A549 (cell line): Measurements from ENCODE around the gene SORT1. TPM values are rescaled to one million over a fixed set of nuclear protein-coding genes. Genes with fewer than 3 reads are reported as not detected.
"Not testable (repeated sequence)": the region's sequence is repeated elsewhere in the genome, so short reads cannot be mapped to it uniquely, and the experiment has no call there.

Experiments used
- ATAC-seq, 2 experiments: fragments of 200-7000 bp in 1 of 2; fragments of >200 bp in 1 of 2; cut with Nextera tagmentation in 1 of 2; cut with Tn5 transposase in 1 of 2; 3 replicates each; pipeline versions ENCODE4 v1.8.0 to v1.9.1; 2018 to 2020; ENCODE audit warnings: mild to moderate bottlenecking in 1 of 2, moderate library complexity in 1 of 2
- CTCF ChIA-PET: fragments of 300-600 bp; sonication (Branson Sonifier 250); formaldehyde crosslinking; extraction: SDS; loops from one replicate; lab custom pipeline; 2021; ENCODE audit warnings: antibody characterized with exemption, inconsistent platforms; lab: Yijun Ruan, JAX
- POLR2A ChIA-PET: fragments of 350-600 bp; formaldehyde crosslinking; extraction: SDS; loops from one replicate; lab custom pipeline; 2021; ENCODE audit warnings: antibody characterized with exemption, inconsistent platforms; lab: Yijun Ruan, JAX
- DNase-seq, 2 experiments: peaks; one replicate each; pipeline versions ENCODE4 v3.0.0 to v3.0.0-alpha.2; 2011 to 2016; ENCODE audit warnings: low read depth in 1 of 2, low spot score in 1 of 2
- FAIRE-seq: peaks from 2 replicates; lab custom pipeline; 2011; peaks lifted over from hg19 to GRCh38; lab: Jason Lieb, UNC
- H3K27ac ChIP-seq, 2 experiments: fragments of >200 bp; sonication (Bioruptor Twin); formaldehyde crosslinking; 3 replicates each; pipeline ENCODE4 v1.5.1; 2016 to 2017
- H3K4me1 ChIP-seq: fragments of >200 bp; sonication (Bioruptor Twin); formaldehyde crosslinking; 3 replicates; pipeline ENCODE4 v1.6.1; 2016
- H3K4me2 ChIP-seq: fragments of >200 bp; sonication (Bioruptor Twin); formaldehyde crosslinking; 3 replicates; pipeline ENCODE4 v1.6.1; 2016
- H3K4me3 ChIP-seq: fragments of >200 bp; sonication (Bioruptor Twin); formaldehyde crosslinking; 3 replicates; pipeline ENCODE4 v1.5.1; 2016
- H3K9me3 ChIP-seq: fragments of >200 bp; sonication (Bioruptor Twin); formaldehyde crosslinking; 3 replicates; pipeline ENCODE4 v1.6.1; 2016
- CBX8 ChIP-seq: fragments of 200-600 bp; sonication (generic); IDR thresholded peaks from 2 replicates; pipeline ENCODE4 v1.6.1; 2016
- CHD2 ChIP-seq: fragments of 150-350 bp; IDR thresholded peaks from 2 replicates; pipeline ENCODE4 v1.6.1; 2014; ENCODE audit warnings: low read length; ENCODE audit not compliant: partially characterized antibody
- EHMT2 ChIP-seq: fragments of 200-600 bp; sonication (generic); IDR thresholded peaks from 2 replicates; pipeline ENCODE4 v1.6.1; 2016; ENCODE audit warnings: antibody characterized with exemption, low read depth, mild to moderate bottlenecking, moderate library complexity
- EP300 ChIP-seq, 2 experiments: fragments of >200 bp; sonication (Bioruptor Twin); formaldehyde crosslinking; IDR thresholded peaks; 2 replicates in 1 of 2; 3 replicates in 1 of 2; pipeline ENCODE4 v1.6.1; 2016 to 2017
- ESRRA ChIP-seq: fragments of 150-350 bp; IDR thresholded peaks from 2 replicates; pipeline ENCODE4 v1.6.1; 2014; ENCODE audit warnings: mild to moderate bottlenecking, low read length, borderline replicate concordance
- FOSB ChIP-seq: fragments of 250-450 bp; sonication (Bioruptor Pico); IDR thresholded peaks from 2 replicates; pipeline ENCODE4 v1.5.0; 2020; ENCODE audit warnings: mild to moderate bottlenecking, moderate library complexity
- FOSL2 ChIP-seq, 2 experiments: fragments of 450-650 bp in 1 of 2; fragments of >200 bp in 1 of 2; sonication (Bioruptor Twin) in 1 of 2; formaldehyde crosslinking; IDR thresholded peaks; 2 replicates each; pipeline versions ENCODE4 v1.5.0 to v1.6.1; 2016 to 2020; ENCODE audit warnings: mild to moderate bottlenecking in 1 of 2, moderate library complexity in 1 of 2
- FOXS1 ChIP-seq: fragments of 250-450 bp; sonication (Bioruptor Pico); IDR thresholded peaks from 2 replicates; pipeline ENCODE4 v1.5.0; 2020; ENCODE audit warnings: mild to moderate bottlenecking, moderate library complexity
- HEYL ChIP-seq: fragments of 250-450 bp; sonication (Bioruptor Pico); IDR thresholded peaks from 2 replicates; pipeline ENCODE4 v1.8.0; 2021; ENCODE audit warnings: mild to moderate bottlenecking, moderate library complexity
- HOXA7 ChIP-seq: fragments of 250-450 bp; sonication (Bioruptor Pico); IDR thresholded peaks from 2 replicates; pipeline ENCODE4 v1.5.0; 2020; ENCODE audit warnings: mild to moderate bottlenecking, moderate library complexity
- HOXB13 ChIP-seq: fragments of 250-450 bp; sonication (Bioruptor Pico); IDR thresholded peaks from 2 replicates; pipeline ENCODE4 v1.5.0; 2020; ENCODE audit warnings: low read depth, mild to moderate bottlenecking, moderate library complexity
- HOXB5 ChIP-seq: fragments of 250-450 bp; sonication (Bioruptor Pico); IDR thresholded peaks from 2 replicates; pipeline ENCODE4 v1.5.0; 2020; ENCODE audit warnings: mild to moderate bottlenecking, moderate library complexity
- JUN ChIP-seq, 2 experiments: fragments of >200 bp; sonication (Bioruptor Twin); formaldehyde crosslinking; IDR thresholded peaks; 2 replicates in 1 of 2; 3 replicates in 1 of 2; pipeline ENCODE4 v1.6.1; 2016 to 2017
- KDM5A ChIP-seq: fragments of 200-600 bp; sonication (generic); IDR thresholded peaks from 2 replicates; pipeline ENCODE4 v1.6.1; 2016; ENCODE audit warnings: antibody characterized with exemption, mild to moderate bottlenecking
- MAFK ChIP-seq: fragments of 450-650 bp; IDR thresholded peaks from 2 replicates; pipeline ENCODE4 v1.6.1; 2014; ENCODE audit not compliant: partially characterized antibody
- MYC ChIP-seq: IDR thresholded peaks from 2 replicates; pipeline ENCODE4 v1.6.1; 2012; ENCODE audit warnings: mild to moderate bottlenecking, inconsistent platforms, low read length, improper control_type of control experiment, borderline replicate concordance
- NFE2L2 ChIP-seq: fragments of 150-350 bp; conservative IDR thresholded peaks from 2 replicates; pipeline ENCODE4 v1.6.1; 2014; ENCODE audit warnings: low read length
- POLR2A ChIP-seq: IDR thresholded peaks from 2 replicates; pipeline ENCODE4 v1.6.1; 2012; ENCODE audit warnings: mild to moderate bottlenecking, low read length
- POLR2AphosphoS2 ChIP-seq: conservative IDR thresholded peaks from 2 replicates; pipeline ENCODE4 v1.6.1; 2012; ENCODE audit warnings: low read length, improper control_type of control experiment, inconsistent platforms
- RARB ChIP-seq: fragments of 250-450 bp; sonication (Bioruptor Pico); IDR thresholded peaks from 2 replicates; pipeline ENCODE4 v1.8.0; 2021; ENCODE audit warnings: mild to moderate bottlenecking, moderate library complexity
- RCOR1 ChIP-seq: fragments of 150-350 bp; IDR thresholded peaks from 2 replicates; pipeline ENCODE4 v1.6.1; 2014; ENCODE audit warnings: antibody characterized with exemption, low read length, low read depth
- RFX5 ChIP-seq: fragments of 450-650 bp; IDR thresholded peaks from 2 replicates; pipeline ENCODE4 v1.7.1; 2014; ENCODE audit warnings: antibody characterized with exemption, mild to moderate bottlenecking, moderate library complexity
- SMC3 ChIP-seq: fragments of >200 bp; sonication (Bioruptor Twin); formaldehyde crosslinking; IDR thresholded peaks from 3 replicates; pipeline ENCODE4 v1.6.1; 2018; ENCODE audit warnings: inconsistent platforms
- SREBF2 ChIP-seq: fragments of 450-650 bp; IDR thresholded peaks from 2 replicates; pipeline ENCODE4 v1.6.1; 2014; ENCODE audit warnings: mild to moderate bottlenecking, moderate library complexity
- TFCP2L1 ChIP-seq: fragments of 250-450 bp; sonication (Bioruptor Pico); IDR thresholded peaks from 2 replicates; pipeline ENCODE4 v1.5.0; 2021; ENCODE audit warnings: mild to moderate bottlenecking
- TP53 ChIP-seq: fragments of 250-450 bp; sonication (Bioruptor Pico); IDR thresholded peaks from 2 replicates; pipeline ENCODE4 v1.5.0; 2021; ENCODE audit warnings: mild to moderate bottlenecking, moderate library complexity
- ZNF302 ChIP-seq: fragments of 250-450 bp; sonication (Bioruptor Pico); IDR thresholded peaks from 2 replicates; pipeline ENCODE4 v1.9.0; 2021; ENCODE audit warnings: inconsistent platforms, mild to moderate bottlenecking, moderate library complexity
- WGBS: methylation state at CpG from one replicate; pipeline ENCODE4 v1.1.6; 2017; ENCODE audit errors: missing lambda C conversion rate; 5-methylcytosine and 5-hydroxymethylcytosine counted together
- polyA plus RNA-seq, 4 experiments: library from polyadenylated mRNA; depleted of rRNA in 3 of 4; stranded (reverse); fragments of >200 nt; fragmentation: RNase III in 1 of 4; extraction: RNeasy Plus Mini Kit Qiagen cat#74134 plus additional on column Dnase treatment in 1 of 4; gene quantifications; 2 replicates in 3 of 4; 3 replicates in 1 of 4; pipeline ENCODE4 v1.2.3, GENCODE V29; 2011 to 2017
- TF ChIP-seq, protein P1 (sequence below): fragments of >200 bp; sonication (Bioruptor Twin); formaldehyde crosslinking; IDR thresholded peaks from 2 replicates; pipeline ENCODE4 v1.6.1; 2016
- TF ChIP-seq, protein P2 (sequence below): IDR thresholded peaks from 2 replicates; pipeline ENCODE4 v1.6.1; 2012
- TF ChIP-seq, protein P3 (sequence below): IDR thresholded peaks from 2 replicates; pipeline ENCODE4 v1.6.1; 2012
- TF ChIP-seq, protein P4 (sequence below): fragments of 150-350 bp; IDR thresholded peaks from 2 replicates; pipeline ENCODE4 v1.6.1; 2014; ENCODE audit warnings: low read depth, mild to moderate bottlenecking, low read length

The SORT1 gene
- polyA plus RNA-seq, 2 of the 4 experiments (the other 2 are of a cell fraction): 6.0 to 14.7 TPM

DNA sequence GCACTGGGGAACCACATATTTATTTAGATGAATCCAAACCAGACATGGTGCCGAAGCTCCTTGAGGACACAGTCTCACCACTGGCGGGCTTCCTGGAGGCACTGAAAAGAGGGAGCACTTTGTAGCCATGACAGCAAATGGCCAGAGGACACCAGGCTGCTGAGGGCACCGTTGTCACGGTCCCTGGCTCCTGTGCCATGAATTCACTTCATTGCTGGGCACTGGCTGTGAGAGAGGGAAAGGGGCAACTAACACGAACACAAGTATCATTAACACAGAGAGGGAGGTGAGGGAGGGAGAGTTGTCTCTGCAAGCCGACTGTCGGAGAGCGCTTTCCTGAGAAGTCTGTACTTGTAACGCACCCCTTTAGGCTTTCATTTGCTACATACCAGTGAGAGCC, 105.4 kb downstream of the SORT1 start (continued):
- TF ChIP-seq MAFK (no peak), FOSB (CRISPR knock-in tag) (no peak), CBX8 (no peak), EHMT2 (no peak)

DNA sequence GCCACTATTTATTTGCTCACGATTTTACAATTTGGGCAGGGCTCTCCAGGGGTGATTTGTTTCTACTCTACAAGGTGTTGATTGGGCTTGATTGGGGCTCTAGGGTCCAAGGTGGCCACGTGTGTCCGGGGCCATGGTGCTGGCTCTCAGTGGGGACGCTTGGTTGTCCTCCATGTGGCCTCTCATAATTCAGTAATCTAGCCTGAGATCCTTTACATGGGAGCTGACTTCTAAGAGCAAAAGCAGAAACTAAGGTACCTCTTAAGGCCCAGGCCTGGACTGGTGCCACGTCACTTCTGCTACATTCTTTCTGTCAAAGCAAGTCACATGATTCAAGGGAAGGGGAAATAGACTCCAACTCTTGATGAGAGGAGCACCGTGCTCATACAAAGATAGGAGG, 106.7 kb downstream of the SORT1 start:
- H3K9me3 ChIP-seq: no peaks in the 10 kb centered on the region
- no peak overlapping the region for H3K27ac ChIP-seq
- no peak overlapping the region for H3K4me2 ChIP-seq
- CTCF ChIA-PET: interaction anchor here (1.2 kb wide), 1 partner anchor 14 kb away, joined by 3 read pairs; no protein-coding TSS in a partner anchor
- 66% methylated on average over 6 of the region's 6 CpGs for WGBS
- TF ChIP-seq NFE2L2: no peak
- TF ChIP-seq POLR2AphosphoS2: no peak
- no peak for TF ChIP-seq POLR2A
- no peak for TF ChIP-seq RFX5
- TF ChIP-seq SMC3: no peak
- no peak for TF ChIP-seq ESRRA
- TF ChIP-seq, protein P1, sequence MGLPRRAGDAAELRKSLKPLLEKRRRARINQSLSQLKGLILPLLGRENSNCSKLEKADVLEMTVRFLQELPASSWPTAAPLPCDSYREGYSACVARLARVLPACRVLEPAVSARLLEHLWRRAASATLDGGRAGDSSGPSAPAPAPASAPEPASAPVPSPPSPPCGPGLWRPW: no peak
- no peak for TF ChIP-seq JUN (IDR thresholded peaks at IDR 0.05)
- no peak for TF ChIP-seq TFCP2L1 (CRISPR knock-in tag)
- TF ChIP-seq, protein P2, sequence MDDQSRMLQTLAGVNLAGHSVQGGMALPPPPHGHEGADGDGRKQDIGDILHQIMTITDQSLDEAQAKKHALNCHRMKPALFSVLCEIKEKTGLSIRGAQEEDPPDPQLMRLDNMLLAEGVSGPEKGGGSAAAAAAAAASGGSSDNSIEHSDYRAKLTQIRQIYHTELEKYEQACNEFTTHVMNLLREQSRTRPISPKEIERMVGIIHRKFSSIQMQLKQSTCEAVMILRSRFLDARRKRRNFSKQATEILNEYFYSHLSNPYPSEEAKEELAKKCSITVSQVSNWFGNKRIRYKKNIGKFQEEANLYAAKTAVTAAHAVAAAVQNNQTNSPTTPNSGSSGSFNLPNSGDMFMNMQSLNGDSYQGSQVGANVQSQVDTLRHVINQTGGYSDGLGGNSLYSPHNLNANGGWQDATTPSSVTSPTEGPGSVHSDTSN: no peak
- TF ChIP-seq, protein P3, sequence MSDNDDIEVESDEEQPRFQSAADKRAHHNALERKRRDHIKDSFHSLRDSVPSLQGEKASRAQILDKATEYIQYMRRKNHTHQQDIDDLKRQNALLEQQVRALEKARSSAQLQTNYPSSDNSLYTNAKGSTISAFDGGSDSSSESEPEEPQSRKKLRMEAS: no peak
- TF ChIP-seq MAFK: no peak
- no peak for TF ChIP-seq FOSL2 (IDR thresholded peaks at IDR 0.05)
- TF ChIP-seq FOSL2 (CRISPR knock-in tag; IDR thresholded peaks at IDR 0.05): no peak
- TF ChIP-seq FOXS1: no peak
- no peak for TF ChIP-seq SREBF2
- no peaks in the 10 kb centered on the region for H3K4me1 ChIP-seq
- FAIRE-seq (no peak), DNase-seq (no peak), ATAC-seq (no peak)
- H3K4me3 ChIP-seq: no peak overlapping the region
- POLR2A ChIA-PET: no interaction called here

DNA sequence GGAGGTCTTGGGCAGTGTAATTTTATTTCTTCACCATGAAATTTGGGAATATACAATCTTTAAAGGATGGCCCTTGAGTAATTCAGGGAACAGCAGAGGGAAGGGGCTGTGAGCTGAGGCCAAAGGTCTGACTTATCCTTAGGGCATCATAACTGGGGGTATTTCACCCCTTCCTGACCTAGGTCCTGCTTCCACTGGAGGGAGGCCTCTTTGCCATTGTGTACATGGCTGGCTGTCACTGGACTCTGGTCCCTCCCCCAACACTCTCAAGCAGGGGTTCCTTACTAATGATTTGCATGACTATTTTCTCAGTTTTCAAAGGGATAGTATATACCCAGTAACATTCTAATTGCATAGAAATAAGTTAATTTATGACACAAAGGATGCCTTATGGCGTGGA, 107.6 kb downstream of the SORT1 start:
- WGBS: 83% methylated on average over 1 of the region's 1 CpG
- no peak overlapping the region for H3K4me2 ChIP-seq
- ATAC-seq: no peak
- no peak overlapping the region for H3K27ac ChIP-seq
- FAIRE-seq: no peak
- no peak for DNase-seq
- ChIA-PET CTCF (no interaction called here), POLR2A (no interaction called here)
- no peaks in the 10 kb centered on the region for H3K4me1 ChIP-seq
- no peak overlapping the region for H3K4me3 ChIP-seq
- H3K9me3 ChIP-seq: no peaks in the 10 kb centered on the region
- no peak for TF ChIP-seq CHD2
- TF ChIP-seq HOXA7 (CRISPR knock-in tag): no peak
- TF ChIP-seq KDM5A: no peak
- no peak for TF ChIP-seq EP300 (IDR thresholded peaks at IDR 0.05)
- no peak for TF ChIP-seq FOSL2 (IDR thresholded peaks at IDR 0.05)
- TF ChIP-seq FOSL2 (CRISPR knock-in tag; IDR thresholded peaks at IDR 0.05): no peak
- TF ChIP-seq HOXB13: no peak
- TF ChIP-seq HOXB5: no peak
- no peak for TF ChIP-seq EHMT2
- no peak for TF ChIP-seq RARB
- no peak for TF ChIP-seq RFX5
- no peak for TF ChIP-seq SMC3
- TF ChIP-seq RCOR1: no peak
- no peak for TF ChIP-seq ZNF302 (CRISPR knock-in tag)
- TF ChIP-seq HEYL: no peak
- TF ChIP-seq, protein P4, sequence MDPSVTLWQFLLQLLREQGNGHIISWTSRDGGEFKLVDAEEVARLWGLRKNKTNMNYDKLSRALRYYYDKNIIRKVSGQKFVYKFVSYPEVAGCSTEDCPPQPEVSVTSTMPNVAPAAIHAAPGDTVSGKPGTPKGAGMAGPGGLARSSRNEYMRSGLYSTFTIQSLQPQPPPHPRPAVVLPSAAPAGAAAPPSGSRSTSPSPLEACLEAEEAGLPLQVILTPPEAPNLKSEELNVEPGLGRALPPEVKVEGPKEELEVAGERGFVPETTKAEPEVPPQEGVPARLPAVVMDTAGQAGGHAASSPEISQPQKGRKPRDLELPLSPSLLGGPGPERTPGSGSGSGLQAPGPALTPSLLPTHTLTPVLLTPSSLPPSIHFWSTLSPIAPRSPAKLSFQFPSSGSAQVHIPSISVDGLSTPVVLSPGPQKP: no peak
- TF ChIP-seq MYC: no peak
- no peak for TF ChIP-seq TP53 (CRISPR knock-in tag)
- TF ChIP-seq FOXS1: no peak
- TF ChIP-seq FOSB (CRISPR knock-in tag): no peak

DNA sequence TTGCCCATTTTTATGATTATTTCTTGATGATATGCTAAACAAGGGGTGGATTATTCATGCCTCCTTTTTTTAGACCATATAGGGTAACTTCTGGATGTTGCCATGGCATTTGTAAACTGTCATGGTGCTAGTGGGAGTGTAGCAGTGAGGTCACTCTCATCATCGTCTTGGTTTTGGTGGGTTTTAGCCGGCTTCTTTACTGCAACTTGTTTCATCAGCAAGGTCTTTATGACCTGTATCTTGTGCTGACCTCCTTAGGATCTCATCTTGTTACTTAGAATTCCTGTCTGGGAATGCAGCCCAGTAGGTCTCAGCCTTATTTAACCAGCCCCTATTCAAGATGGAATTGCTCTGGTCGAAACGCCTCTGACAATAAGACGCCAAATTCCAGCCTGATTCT, 111.0 kb downstream of the SORT1 start:
- H3K27ac ChIP-seq, H3K4me3 ChIP-seq, H3K9me3 ChIP-seq, FAIRE-seq, CTCF ChIA-PET, H3K4me2 ChIP-seq, DNase-seq, POLR2A ChIA-PET, ATAC-seq: not testable (repeated sequence)
- H3K4me1 ChIP-seq: peaks cover 11% of the 10 kb centered on the region; the same call in 2 of the 3 replicates
- 87% methylated on average over 5 of the region's 5 CpGs for WGBS
